KMS-11 (cell line): ENCODE results near the gene ARHGAP22.
A peak's percentile ranks its signal among the peaks of the same experiment; 100 is the strongest.

Experiments
- H2AFZ ChIP-seq: fragments of 200-600 bp; sonication (generic); 2 replicates; pipeline ENCODE4 v1.6.1; 2016; ENCODE audit warnings: antibody characterized with exemption, mixed run types, low read depth
- H3K27ac ChIP-seq: fragments of 200-600 bp; sonication (generic); 2 replicates; pipeline ENCODE4 v1.6.1; 2016; ENCODE audit warnings: mild to moderate bottlenecking, mixed run types
- H3K27me3 ChIP-seq: fragments of 200-600 bp; sonication (generic); 2 replicates; pipeline ENCODE4 v1.6.1; 2017; ENCODE audit warnings: mild to moderate bottlenecking, low read depth, mixed run types, moderate library complexity; ENCODE audit not compliant: insufficient read depth
- H3K36me3 ChIP-seq: fragments of 200-600 bp; sonication (generic); 2 replicates; pipeline ENCODE4 v1.6.1; 2017; ENCODE audit warnings: mild to moderate bottlenecking, mixed run types; ENCODE audit not compliant: insufficient read depth
- H3K4me1 ChIP-seq: fragments of 200-600 bp; sonication (generic); 2 replicates; pipeline ENCODE4 v1.6.1; 2016; ENCODE audit warnings: mild to moderate bottlenecking, low read depth, mixed run types; ENCODE audit not compliant: poor library complexity, severe bottlenecking
- H3K4me2 ChIP-seq: fragments of 200-600 bp; sonication (generic); 2 replicates; pipeline ENCODE4 v1.7.0; 2016; ENCODE audit warnings: mild to moderate bottlenecking, mixed run types
- H3K4me3 ChIP-seq: fragments of 200-600 bp; sonication (generic); IDR thresholded peaks from 2 replicates; pipeline ENCODE4 v1.6.1; 2017; ENCODE audit warnings: low read depth, low read length, mixed read lengths; ENCODE audit not compliant: insufficient read depth
- H3K79me2 ChIP-seq: fragments of 200-600 bp; sonication (generic); 2 replicates; pipeline ENCODE4 v1.6.1; 2016; ENCODE audit warnings: low read depth, mixed run types; ENCODE audit not compliant: insufficient read depth
- H3K9ac ChIP-seq: fragments of 200-600 bp; sonication (generic); 2 replicates; pipeline ENCODE4 v1.6.1; 2016; ENCODE audit warnings: mild to moderate bottlenecking, mixed run types
- H4K20me1 ChIP-seq: fragments of 200-600 bp; sonication (generic); 2 replicates; pipeline ENCODE4 v1.6.1; 2016; ENCODE audit warnings: mild to moderate bottlenecking, mixed run types; ENCODE audit not compliant: insufficient read depth
- TF ChIP-seq, protein P1 (sequence below): fragments of 200-600 bp; sonication (generic); conservative IDR thresholded peaks from 2 replicates; pipeline ENCODE4 v1.6.1; 2017; ENCODE audit warnings: low read depth, mild to moderate bottlenecking, antibody characterized with exemption, low read length, moderate library complexity, mixed read lengths

Gene ARHGAP22

DNA sequence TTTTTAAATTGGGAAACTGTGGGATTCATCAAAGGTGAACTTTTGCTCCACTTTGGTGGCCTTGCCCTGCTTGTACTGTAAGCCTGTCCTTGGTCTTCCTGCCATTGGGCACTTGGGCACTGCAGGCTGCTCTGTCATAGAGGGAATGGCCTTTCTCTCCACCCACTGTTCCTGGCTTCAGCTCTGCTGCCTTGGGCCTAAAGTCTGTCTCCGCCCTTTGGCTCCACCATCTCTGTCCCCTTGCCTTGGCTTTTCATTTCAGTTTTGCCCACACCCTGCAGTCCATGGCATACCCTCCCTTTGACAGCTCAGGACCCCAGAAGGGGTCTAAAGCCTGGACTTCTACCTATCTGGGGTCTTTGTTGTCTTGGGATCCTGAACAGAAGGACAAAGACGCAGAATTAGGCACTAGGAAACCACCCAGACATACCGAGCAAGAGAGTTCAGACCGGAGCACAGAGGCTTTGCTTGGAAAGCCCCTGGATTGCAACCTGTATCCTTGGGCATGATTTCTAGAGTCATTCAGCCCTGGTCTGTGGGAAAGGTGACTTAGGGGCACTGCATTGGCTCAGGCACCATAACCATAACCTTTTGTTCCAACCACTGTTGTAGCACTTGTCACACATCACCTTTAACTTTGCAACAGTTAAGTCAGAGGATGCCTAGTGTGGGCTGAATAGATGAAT, 5.2 kb upstream of the ARHGAP22 start:
- H3K36me3 ChIP-seq: no peaks in the 10 kb centered on the region
- H3K4me3 ChIP-seq: no peak overlapping the region
- H3K4me2 ChIP-seq: no peak overlapping the region
- TF ChIP-seq, protein P1, sequence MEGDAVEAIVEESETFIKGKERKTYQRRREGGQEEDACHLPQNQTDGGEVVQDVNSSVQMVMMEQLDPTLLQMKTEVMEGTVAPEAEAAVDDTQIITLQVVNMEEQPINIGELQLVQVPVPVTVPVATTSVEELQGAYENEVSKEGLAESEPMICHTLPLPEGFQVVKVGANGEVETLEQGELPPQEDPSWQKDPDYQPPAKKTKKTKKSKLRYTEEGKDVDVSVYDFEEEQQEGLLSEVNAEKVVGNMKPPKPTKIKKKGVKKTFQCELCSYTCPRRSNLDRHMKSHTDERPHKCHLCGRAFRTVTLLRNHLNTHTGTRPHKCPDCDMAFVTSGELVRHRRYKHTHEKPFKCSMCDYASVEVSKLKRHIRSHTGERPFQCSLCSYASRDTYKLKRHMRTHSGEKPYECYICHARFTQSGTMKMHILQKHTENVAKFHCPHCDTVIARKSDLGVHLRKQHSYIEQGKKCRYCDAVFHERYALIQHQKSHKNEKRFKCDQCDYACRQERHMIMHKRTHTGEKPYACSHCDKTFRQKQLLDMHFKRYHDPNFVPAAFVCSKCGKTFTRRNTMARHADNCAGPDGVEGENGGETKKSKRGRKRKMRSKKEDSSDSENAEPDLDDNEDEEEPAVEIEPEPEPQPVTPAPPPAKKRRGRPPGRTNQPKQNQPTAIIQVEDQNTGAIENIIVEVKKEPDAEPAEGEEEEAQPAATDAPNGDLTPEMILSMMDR: no peak
- H3K4me1 ChIP-seq: peaks cover 40% of the 10 kb centered on the region
- H3K27me3 ChIP-seq: no peaks in the 10 kb centered on the region
- no peak overlapping the region for H2AFZ ChIP-seq
- no peak overlapping the region for H3K9ac ChIP-seq
- no peaks in the 10 kb centered on the region for H4K20me1 ChIP-seq
- no peak overlapping the region for H3K27ac ChIP-seq
- H3K79me2 ChIP-seq: no peaks in the 10 kb centered on the region

DNA sequence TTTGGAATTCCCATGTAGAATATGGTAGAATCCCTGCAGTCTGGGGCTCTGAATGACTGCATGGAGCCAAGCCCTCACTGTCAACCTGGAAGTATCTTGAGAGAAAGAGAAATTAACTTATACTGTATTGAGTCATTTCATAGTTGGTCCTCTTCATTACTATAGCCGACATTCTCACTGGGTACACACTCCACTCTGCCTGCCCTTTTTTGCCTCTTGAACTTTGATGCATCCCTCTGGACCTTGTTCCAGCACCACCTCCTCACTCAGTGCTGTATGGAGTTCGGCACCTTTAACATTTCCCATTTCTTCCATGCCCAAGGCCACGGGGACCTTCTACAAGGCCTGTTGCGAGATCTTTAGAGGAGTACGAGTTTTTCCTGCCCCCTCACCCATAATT, 4.6 kb upstream of the ARHGAP22 start:
- H3K9ac ChIP-seq: no peak overlapping the region
- no peak overlapping the region for H3K27ac ChIP-seq
- no peaks in the 10 kb centered on the region for H3K79me2 ChIP-seq
- H3K4me3 ChIP-seq: no peak overlapping the region
- H4K20me1 ChIP-seq: no peaks in the 10 kb centered on the region
- no peak overlapping the region for H3K4me2 ChIP-seq
- H3K4me1 ChIP-seq: peaks cover 36% of the 10 kb centered on the region
- H3K27me3 ChIP-seq: no peaks in the 10 kb centered on the region
- no peak overlapping the region for H2AFZ ChIP-seq
- no peaks in the 10 kb centered on the region for H3K36me3 ChIP-seq
- TF ChIP-seq, protein P1: no peak

DNA sequence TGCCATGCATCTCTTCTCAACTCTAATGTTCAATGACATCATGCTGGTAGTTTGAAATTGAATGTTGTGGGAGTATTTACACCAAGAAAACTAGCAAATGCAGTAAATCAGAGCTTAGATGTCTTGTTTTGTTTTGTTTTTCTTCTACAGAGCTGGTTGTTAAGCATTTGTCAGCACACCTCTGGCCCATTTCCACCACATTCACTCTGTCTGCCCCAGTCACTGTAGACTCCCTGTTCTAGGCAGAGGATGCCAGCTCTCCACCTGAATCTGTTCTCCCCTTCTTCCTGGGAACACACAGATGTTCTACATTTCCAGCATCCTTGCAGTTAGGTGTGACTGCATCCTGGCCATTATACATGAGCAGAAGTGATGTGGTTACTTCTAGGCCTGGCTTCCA, 4.1 kb upstream of the ARHGAP22 start:
- no peaks in the 10 kb centered on the region for H3K36me3 ChIP-seq
- H3K9ac ChIP-seq: no peak overlapping the region
- H2AFZ ChIP-seq: no peak overlapping the region
- H3K4me2 ChIP-seq: no peak overlapping the region
- H3K79me2 ChIP-seq: no peaks in the 10 kb centered on the region
- no peaks in the 10 kb centered on the region for H3K27me3 ChIP-seq
- no peak overlapping the region for H3K27ac ChIP-seq
- H3K4me3 ChIP-seq: no peak overlapping the region
- H3K4me1 ChIP-seq: peaks cover 31% of the 10 kb centered on the region
- TF ChIP-seq, protein P1: no peak
- no peaks in the 10 kb centered on the region for H4K20me1 ChIP-seq

DNA sequence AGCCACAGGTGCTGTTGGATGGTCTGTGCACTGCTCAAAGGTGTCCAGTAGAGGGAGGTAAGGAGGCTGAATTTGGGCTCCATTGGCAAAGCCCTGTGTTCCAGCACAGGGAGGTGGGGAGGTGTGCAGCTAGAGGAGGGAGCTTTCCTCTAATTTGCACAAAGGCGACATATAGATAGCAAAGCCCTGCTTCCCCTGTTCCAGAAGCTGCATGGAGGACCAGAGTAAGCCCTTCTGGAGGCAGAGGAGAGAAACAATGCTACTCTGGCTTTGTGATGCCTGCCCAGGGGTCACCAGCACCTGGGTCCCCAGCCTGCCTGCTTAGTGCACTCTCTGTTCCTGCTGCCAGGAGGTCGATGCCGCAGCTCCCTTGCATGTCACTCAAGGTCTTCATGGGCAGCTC, 3.4 kb upstream of the ARHGAP22 start:
- H2AFZ ChIP-seq: no peak overlapping the region
- H3K27ac ChIP-seq: no peak overlapping the region
- H3K4me3 ChIP-seq: no peak overlapping the region
- H3K79me2 ChIP-seq: no peaks in the 10 kb centered on the region
- peaks cover 31% of the 10 kb centered on the region for H3K4me1 ChIP-seq
- H4K20me1 ChIP-seq: no peaks in the 10 kb centered on the region
- TF ChIP-seq, protein P1: peak; percentile 81
- no peaks in the 10 kb centered on the region for H3K36me3 ChIP-seq
- H3K4me2 ChIP-seq: no peak overlapping the region
- no peaks in the 10 kb centered on the region for H3K27me3 ChIP-seq
- H3K9ac ChIP-seq: no peak overlapping the region
